Measurements from ENCODE around the gene FSD1L.
A peak's percentile ranks its signal among the peaks of the same experiment; 100 is the strongest.

Gene FSD1L

GRCh38 chr9:105447814-105448812, at the start of gene FSD1L:
Gene FSD1L (plus strand): TSS chr9:105448034. CDS start chr9:105448221, 187 bp downstream.
- DNase-seq: peak; percentile 44 to 96 (median 88)

- DNase-seq: no peak
These were observed 48.7 kb upstream of the FSD1L start for GRCh38 chr9:105399117-105399516.

GRCh38 chr9:105401651-105402050, 46.2 kb upstream of the FSD1L start:
- no peak for DNase-seq

- no peak for DNase-seq
These were observed 44.1 kb upstream of the FSD1L start for GRCh38 chr9:105403552-105404248.

- no peak for DNase-seq
These were observed 42.2 kb upstream of the FSD1L start for GRCh38 chr9:105405514-105406131.

- no peak for DNase-seq
These were observed 41.5 kb upstream of the FSD1L start for GRCh38 chr9:105406369-105406768.

GRCh38 chr9:105413525-105413924, 34.3 kb upstream of the FSD1L start:
- DNase-seq: peak in 5 of 56 donors; percentile 10 to 21 (median 12)

GRCh38 chr9:105414947-105415661, 32.7 kb upstream of the FSD1L start:
- peak in 36 of 56 donors; percentile 5 to 77 (median 20) for DNase-seq

GRCh38 chr9:105415662-105415980, 32.2 kb upstream of the FSD1L start:
- DNase-seq: no peak

GRCh38 chr9:105416840-105417239, 31.0 kb upstream of the FSD1L start:
- no peak for DNase-seq

GRCh38 chr9:105418588-105419500, 29.0 kb upstream of the FSD1L start:
- DNase-seq: no peak

GRCh38 chr9:105419816-105420597, 27.8 kb upstream of the FSD1L start:
- DNase-seq: peak in 1 of 56 donors; percentile 17

- no peak for DNase-seq
These were observed 26.7 kb upstream of the FSD1L start for GRCh38 chr9:105421154-105421553.

- DNase-seq: no peak
These were observed 26.0 kb upstream of the FSD1L start for GRCh38 chr9:105421864-105422263.

GRCh38 chr9:105425816-105426433, 21.9 kb upstream of the FSD1L start:
- no peak for DNase-seq

- DNase-seq: no peak
These were observed 21.2 kb upstream of the FSD1L start for GRCh38 chr9:105426657-105427056.

- no peak for DNase-seq
These were observed 16.2 kb upstream of the FSD1L start for GRCh38 chr9:105431424-105432246.

Data from amygdala (tissue), 56 donors.